ENCODE results near the gene TMEM80.
"Not testable (repeated sequence)": the region's sequence is repeated elsewhere in the genome, so short reads cannot be mapped to it uniquely, and the experiment has no call there.

Gene TMEM80

GRCh38 chr11:728901-729491 lies 33.4 kb downstream of the TMEM80 start:
- in situ Hi-C loops (cut with MboI; ENCODE audit: low sequenced_read_pairs, unreplicated experiment) = loop anchor here (10.0 kb wide), 1 partner anchor 174 kb away; no protein-coding TSS in a partner anchor
- no peak for TF ChIP-seq CTCF (IDR thresholded peaks at IDR 0.05; ENCODE audit: borderline replicate concordance, control extremely low read depth, extremely low read depth, insufficient read depth, missing control alignments)
- peak; percentile 26 for DNase-seq (ENCODE audit: low spot score)

GRCh38 chr11:729492-730074 lies 34.0 kb downstream of the TMEM80 start:
- in situ Hi-C loops (cut with MboI; ENCODE audit: low sequenced_read_pairs, unreplicated experiment) = loop anchor here (10.0 kb wide), 1 partner anchor 175 kb away; no protein-coding TSS in a partner anchor
- no peak for DNase-seq (ENCODE audit: low spot score)
- no peak for TF ChIP-seq CTCF (IDR thresholded peaks at IDR 0.05; ENCODE audit: borderline replicate concordance, control extremely low read depth, extremely low read depth, insufficient read depth, missing control alignments)

GRCh38 chr11:733072-733471 lies 37.5 kb downstream of the TMEM80 start:
- DNase-seq (ENCODE audit: low spot score) = no peak
- TF ChIP-seq CTCF (IDR thresholded peaks at IDR 0.05; ENCODE audit: borderline replicate concordance, control extremely low read depth, extremely low read depth, insufficient read depth, missing control alignments) = no peak
- in situ Hi-C loops (cut with MboI; ENCODE audit: low sequenced_read_pairs, unreplicated experiment) = no loop called here

- in situ Hi-C loops (cut with MboI; ENCODE audit: low sequenced_read_pairs, unreplicated experiment); DNase-seq (ENCODE audit: low spot score): not testable (repeated sequence)
Measured at GRCh38 chr11:734541-734940, 38.9 kb downstream of the TMEM80 start.

GRCh38 chr11:737366-737765 lies 41.8 kb downstream of the TMEM80 start:
- TF ChIP-seq CTCF (IDR thresholded peaks at IDR 0.05; ENCODE audit: borderline replicate concordance, control extremely low read depth, extremely low read depth, insufficient read depth, missing control alignments) = no peak
- in situ Hi-C loops (cut with MboI; ENCODE audit: low sequenced_read_pairs, unreplicated experiment) = no loop called here
- DNase-seq (ENCODE audit: low spot score) = peak; percentile 32

GRCh38 chr11:737899-738298 lies 42.3 kb downstream of the TMEM80 start:
- in situ Hi-C loops (cut with MboI; ENCODE audit: low sequenced_read_pairs, unreplicated experiment); DNase-seq (ENCODE audit: low spot score): not testable (repeated sequence)

- in situ Hi-C loops (cut with MboI; ENCODE audit: low sequenced_read_pairs, unreplicated experiment) = no loop called here
- no peak for DNase-seq (ENCODE audit: low spot score)
- no peak for TF ChIP-seq CTCF (IDR thresholded peaks at IDR 0.05; ENCODE audit: borderline replicate concordance, control extremely low read depth, extremely low read depth, insufficient read depth, missing control alignments)
Measured at GRCh38 chr11:742156-742546, 46.5 kb downstream of the TMEM80 start.

All from GM13976 (cell line).